Right lobe of liver (tissue), 6 donors: Measurements from ENCODE around the gene CPLX3. TPM values are rescaled to one million over a fixed set of nuclear protein-coding genes. Genes with fewer than 3 reads are reported as not detected.

ENCODE experiments used
- ATAC-seq, 4 donors: fragments of 200-7000 bp; cut with Tn5 transposase; one replicate each; pipeline ENCODE4 v1.9.1; 2020; ENCODE audit warnings: mild to moderate bottlenecking in 4 of 4, moderate library complexity in 4 of 4
- DNase-seq, 3 donors: peaks; one replicate each; pipeline ENCODE4 v3.0.0-alpha.2; 2020
- H3K27ac ChIP-seq, 3 donors: fragments of 200-600 bp; one replicate each; pipeline ENCODE4 v1.8.0; 2022
- H3K27me3 ChIP-seq, 2 donors: fragments of 200-600 bp; one replicate each; pipeline ENCODE4 v1.8.0; 2022
- H3K36me3 ChIP-seq, 4 donors: fragments of 200-600 bp; sonication (generic) in 1 of 4; one replicate each; pipeline versions ENCODE4 v1.5.1 to v1.8.0; 2017 to 2022; ENCODE audit warnings: control low read depth in 1 of 4
- H3K4me1 ChIP-seq, 4 donors: fragments of 200-600 bp; sonication (generic) in 1 of 4; one replicate each; pipeline versions ENCODE4 v1.5.1 to v1.8.0; 2017 to 2022; ENCODE audit warnings: control low read depth in 1 of 4
- H3K4me3 ChIP-seq, 3 donors: fragments of 200-600 bp; one replicate each; pipeline ENCODE4 v1.8.0; 2022
- H3K9me3 ChIP-seq, 4 donors: fragments of 200-600 bp; sonication (generic) in 1 of 4; one replicate each; pipeline versions ENCODE4 v1.5.1 to v1.8.0; 2017 to 2022; ENCODE audit warnings: control low read depth in 1 of 4
- CTCF ChIP-seq, 4 donors: fragments of 200-600 bp in 3 of 4; fragments of 450-650 bp in 1 of 4; IDR thresholded peaks; one replicate each; pipeline versions ENCODE4 v1.5.1 to v1.8.0; 2016 to 2022; ENCODE audit warnings: antibody characterized with exemption in 4 of 4, mild to moderate bottlenecking in 2 of 4
- POLR2A ChIP-seq: fragments of 450-650 bp; IDR thresholded peaks from one replicate; pipeline ENCODE4 v1.6.1; 2017; ENCODE audit warnings: antibody characterized with exemption, mild to moderate bottlenecking
- WGBS: methylation state at CpG from one replicate; pipeline ENCODE4 v1.1.6; 2018; ENCODE audit warnings: low coverage, low lambda C conversion rate; ENCODE audit not compliant: insufficient coverage; ENCODE audit errors: missing lambda C conversion rate; 5-methylcytosine and 5-hydroxymethylcytosine counted together
- intact Hi-C, 2 donors: fragments of 100-400 bp; cut with DNase I; formaldehyde crosslinking; loops; one replicate each; pipeline versions ENCODE4 v1.11.2 to v1.14.1; 2022
- total RNA-seq, 6 experiments: library from RNA; depleted of rRNA in 2 of 6; stranded (reverse); fragments of >200 nt in 2 of 6; fragmentation: NEBNext Ultra II Directional in 3 of 6; extraction: Animal tissue kit (Norgen Biotek cat#: 25700) in 3 of 6; gene quantifications; one replicate each; pipeline versions ENCODE4 v1.1.0 to v1.2.4, GENCODE V29; 2016 to 2023
- donor health status: DM: no; HTN: yes; CAD: no.
- donor health status: DM: no; HTN: no; CAD: no.
- donor health status: DM: no; HTN: no; CAD: no.
- donor health status: DM: no; HTN: yes; CAD: no.
- donor health status: DM: no; HTN: yes; CAD: no.

Gene CPLX3
- total RNA-seq, 6 experiments from 2014 or later = not detected

- WGBS = 95% methylated on average over 6 of the region's 11 CpGs
- intact Hi-C loops = no loop called here
- Histone ChIP-seq H3K36me3 (peaks cover 0 to 15% (median 0%) of the 10 kb centered on the region in 4 donors), H3K27ac (no peak overlapping the region), H3K4me3 (no peak overlapping the region), H3K9me3 (no peaks in the 10 kb centered on the region), H3K27me3 (no peaks in the 10 kb centered on the region), H3K4me1 (peaks cover 0 to 13% (median 5%) of the 10 kb centered on the region in 4 donors)
- no peak for TF ChIP-seq CTCF (IDR thresholded peaks at IDR 0.05)
- TF ChIP-seq POLR2A = no peak
- DNase-seq (no peak), ATAC-seq (no peak)
Observed at GRCh38 chr15:74838746-74839525, 12.5 kb downstream of the CPLX3 start.

- Histone ChIP-seq H3K9me3 (no peaks in the 10 kb centered on the region), H3K27ac (no peak overlapping the region), H3K27me3 (no peaks in the 10 kb centered on the region), H3K36me3 (peaks cover 0 to 15% (median 0%) of the 10 kb centered on the region in 4 donors), H3K4me3 (no peak overlapping the region), H3K4me1 (peaks cover 0 to 13% (median 5%) of the 10 kb centered on the region in 4 donors)
- intact Hi-C loops = no loop called here
- TF ChIP-seq CTCF (IDR thresholded peaks at IDR 0.05) (no peak), POLR2A (no peak)
- ATAC-seq (no peak), DNase-seq (no peak)
- 20% methylated on average over 1 of the region's 31 CpGs for WGBS
Observed at GRCh38 chr15:74839526-74840395, 13.3 kb downstream of the CPLX3 start.

DNA sequence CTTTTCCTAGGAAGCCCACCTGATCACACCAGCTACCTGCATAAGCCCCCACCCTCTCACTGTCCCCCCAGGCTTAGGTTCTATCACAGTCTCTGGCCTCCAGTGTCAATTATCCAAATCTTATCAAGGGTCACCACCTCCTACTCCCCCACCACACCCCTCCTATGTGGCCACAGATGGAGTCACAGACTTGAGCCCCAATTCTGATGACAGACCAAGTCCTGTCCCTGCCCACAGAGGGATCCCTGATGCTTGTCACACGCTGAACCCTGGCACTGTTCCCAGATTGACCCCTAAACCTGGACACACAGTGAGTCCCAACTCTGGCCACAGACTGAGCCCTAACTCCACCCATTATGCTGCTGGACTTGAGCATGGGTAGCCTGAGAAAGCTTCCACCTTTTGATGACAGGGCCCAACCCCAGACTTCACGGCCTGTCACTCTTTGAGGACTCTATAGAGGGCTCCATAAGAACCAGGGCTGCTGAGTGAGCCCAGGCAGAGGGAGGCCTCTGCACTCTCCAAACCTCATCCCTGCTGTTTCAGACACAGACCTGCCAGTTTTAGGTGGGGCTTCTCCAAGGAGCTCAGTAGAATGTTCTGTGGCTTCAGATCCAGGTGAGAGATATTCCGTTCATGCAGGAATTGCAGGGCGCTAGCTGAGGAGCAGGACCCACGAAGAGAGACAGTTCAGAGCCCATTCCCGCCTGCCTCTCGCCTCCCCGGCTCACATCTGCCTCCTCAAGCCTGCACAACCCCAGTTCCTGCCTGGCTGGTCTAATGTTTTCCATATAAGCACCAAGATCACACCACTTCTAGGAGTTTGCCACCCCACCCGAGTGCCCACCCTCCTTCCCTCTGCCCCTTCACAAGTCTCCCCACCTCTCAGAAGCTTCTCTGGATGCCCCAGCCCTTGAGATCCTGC is 14.7 kb downstream of the CPLX3 start:
- WGBS = 93% methylated on average over 4 of the region's 9 CpGs
- Histone ChIP-seq H3K36me3 (peaks cover 0 to 17% (median 0%) of the 10 kb centered on the region in 4 donors), H3K9me3 (no peaks in the 10 kb centered on the region), H3K4me1 (peaks cover 0 to 13% (median 5%) of the 10 kb centered on the region in 4 donors), H3K4me3 (no peak overlapping the region), H3K27ac (no peak overlapping the region), H3K27me3 (no peaks in the 10 kb centered on the region)
- TF ChIP-seq CTCF (IDR thresholded peaks at IDR 0.05) (no peak), POLR2A (no peak)
- ATAC-seq (no peak), DNase-seq (no peak)
- intact Hi-C loops = no loop called here

DNA sequence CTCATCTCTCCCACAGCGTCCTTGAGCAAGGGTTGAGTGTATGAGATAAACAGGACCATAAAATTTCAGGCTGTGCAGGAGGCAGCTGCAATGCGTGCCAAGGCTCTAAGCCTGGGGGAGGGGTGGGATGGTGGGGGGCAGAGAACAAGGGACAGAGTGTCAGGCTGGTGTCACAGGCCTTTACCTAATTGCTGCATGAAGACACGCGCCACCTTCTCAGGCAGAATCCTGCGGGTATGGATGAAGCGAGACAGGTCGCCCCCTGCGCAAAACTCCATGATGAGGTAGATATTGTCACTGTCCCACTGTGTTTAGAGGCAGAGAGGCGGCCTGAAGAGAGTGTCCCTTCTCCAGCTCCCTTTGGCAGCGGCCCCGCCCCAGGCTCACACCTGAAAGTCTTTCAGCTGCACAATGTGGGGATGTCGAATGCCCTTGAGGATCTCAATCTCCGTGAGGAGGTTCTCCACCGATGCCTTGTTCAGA is 15.5 kb downstream of the CPLX3 start:
- DNase-seq = no peak
- Histone ChIP-seq H3K27ac (no peak overlapping the region), H3K4me1 (peaks cover 0 to 13% (median 5%) of the 10 kb centered on the region in 4 donors), H3K36me3 (peaks cover 0 to 13% (median 0%) of the 10 kb centered on the region in 4 donors), H3K27me3 (no peaks in the 10 kb centered on the region), H3K9me3 (no peaks in the 10 kb centered on the region), H3K4me3 (peak overlapping the region; percentile 90 to 100 (median 95))
- 100% methylated on average over 1 of the region's 14 CpGs for WGBS
- no peak for TF ChIP-seq POLR2A
- no peak for TF ChIP-seq CTCF (IDR thresholded peaks at IDR 0.05)
- no peak for ATAC-seq
- intact Hi-C loops = no loop called here
